HepG2 (cell line): ENCODE measurements around the gene FOCAD. TPM values are rescaled to one million over a fixed set of nuclear protein-coding genes. Genes with fewer than 3 reads are reported as not detected.

Experiments used
- BATF2 ChIP-seq: sonication (generic); formaldehyde crosslinking; IDR thresholded peaks from 2 replicates; pipeline ENCODE4 v1.8.0; 2022; ENCODE audit warnings: mild to moderate bottlenecking, missing genetic modification reagents, moderate library complexity
- DR1 ChIP-seq: sonication (generic); formaldehyde crosslinking; IDR thresholded peaks from 2 replicates; pipeline ENCODE4 v1.8.0; 2021; ENCODE audit warnings: mild to moderate bottlenecking, missing genetic modification reagents, inconsistent platforms
- ISL2 ChIP-seq: sonication (generic); formaldehyde crosslinking; IDR thresholded peaks from 2 replicates; pipeline ENCODE4 v1.5.0; 2020; ENCODE audit warnings: missing genetic modification reagents
- JDP2 ChIP-seq: sonication (generic); formaldehyde crosslinking; IDR thresholded peaks from 2 replicates; pipeline ENCODE4 v1.8.1; 2022; ENCODE audit warnings: missing genetic modification reagents, borderline replicate concordance
- MATR3 ChIP-seq: sonication (generic); formaldehyde crosslinking; IDR thresholded peaks from 2 replicates; pipeline ENCODE4 v1.4.0; 2020; ENCODE audit warnings: missing genetic modification reagents
- PCBP2 ChIP-seq: fragments of 200-400 bp; formaldehyde crosslinking; optimal IDR thresholded peaks from 2 replicates; pipeline ENCODE3; 2018; ENCODE audit warnings: low read length, low read depth; ENCODE audit not compliant: poor library complexity, severe bottlenecking
- RARA ChIP-seq: IDR thresholded peaks from 2 replicates; pipeline ENCODE4 v1.6.1; 2016; ENCODE audit warnings: missing genetic modification reagents, missing compliant biosample characterization
- ZNF136 ChIP-seq: sonication (generic); formaldehyde crosslinking; IDR thresholded peaks from 2 replicates; pipeline ENCODE4 v1.8.1; 2022; ENCODE audit warnings: low read depth, mild to moderate bottlenecking, moderate library complexity, missing genetic modification reagents
- ZNF292 ChIP-seq: sonication (generic); formaldehyde crosslinking; IDR thresholded peaks from 2 replicates; pipeline ENCODE4 v1.8.1; 2022; ENCODE audit warnings: mild to moderate bottlenecking, low read depth, missing genetic modification reagents, borderline replicate concordance
- ZNF329 ChIP-seq: sonication (generic); formaldehyde crosslinking; IDR thresholded peaks from 2 replicates; pipeline ENCODE4 v1.9.0; 2021; ENCODE audit warnings: low read depth, mild to moderate bottlenecking, missing genetic modification reagents
- ZZZ3 ChIP-seq: sonication (generic); formaldehyde crosslinking; IDR thresholded peaks from 2 replicates; pipeline ENCODE4 v1.4.0; 2020; ENCODE audit warnings: missing genetic modification reagents, mild to moderate bottlenecking, borderline replicate concordance
- polyA plus RNA-seq, 8 experiments: library from polyadenylated mRNA; depleted of rRNA in 3 of 8; stranded (reverse) in 7 of 8; unstranded in 1 of 8; fragments of >200 nt; fragmentation: Illumina TruSeq in 4 of 8; extraction: Trizol in 4 of 8; gene quantifications; 2 replicates each; pipeline versions ENCODE4 v1.2.1 to v1.2.3, GENCODE V29; 2011 to 2016; ENCODE audit warnings: low read depth in 4 of 8, missing spikeins in 1 of 8, mixed read lengths in 1 of 8; ENCODE audit not compliant: insufficient read depth in 1 of 8
- total RNA-seq, 5 experiments: library from RNA; depleted of rRNA; stranded (reverse); fragments of >200 nt; fragmentation: Illumina TruSeq; extraction: Trizol; gene quantifications; 2 replicates each; pipeline ENCODE4 v1.2.3, GENCODE V29; 2016; ENCODE audit warnings: low read depth in 1 of 5
- TF ChIP-seq, protein P1 (sequence below): sonication (generic); formaldehyde crosslinking; IDR thresholded peaks from 2 replicates; pipeline ENCODE4 v1.9.0; 2021; ENCODE audit warnings: mild to moderate bottlenecking, missing genetic modification reagents
- TF ChIP-seq, protein P2 (sequence below): sonication (generic); formaldehyde crosslinking; IDR thresholded peaks from 2 replicates; pipeline ENCODE4 v1.4.0; 2020; ENCODE audit warnings: mild to moderate bottlenecking, missing genetic modification reagents, borderline replicate concordance
- TF ChIP-seq, protein P3 (sequence below): sonication (generic); formaldehyde crosslinking; conservative IDR thresholded peaks from 2 replicates; pipeline ENCODE4 v1.4.0; 2020; ENCODE audit warnings: missing genetic modification reagents
- TF ChIP-seq, protein P4 (sequence below): sonication (generic); formaldehyde crosslinking; IDR thresholded peaks from 2 replicates; pipeline ENCODE4 v1.4.0; 2020; ENCODE audit warnings: missing genetic modification reagents, mild to moderate bottlenecking, borderline replicate concordance

FOCAD gene
- total and polyA plus RNA-seq, 2 of the 13 experiments (the other 11 are each of a cell fraction or from before 2014, with no cell fraction given), result 18.0 to 31.1 TPM

DNA sequence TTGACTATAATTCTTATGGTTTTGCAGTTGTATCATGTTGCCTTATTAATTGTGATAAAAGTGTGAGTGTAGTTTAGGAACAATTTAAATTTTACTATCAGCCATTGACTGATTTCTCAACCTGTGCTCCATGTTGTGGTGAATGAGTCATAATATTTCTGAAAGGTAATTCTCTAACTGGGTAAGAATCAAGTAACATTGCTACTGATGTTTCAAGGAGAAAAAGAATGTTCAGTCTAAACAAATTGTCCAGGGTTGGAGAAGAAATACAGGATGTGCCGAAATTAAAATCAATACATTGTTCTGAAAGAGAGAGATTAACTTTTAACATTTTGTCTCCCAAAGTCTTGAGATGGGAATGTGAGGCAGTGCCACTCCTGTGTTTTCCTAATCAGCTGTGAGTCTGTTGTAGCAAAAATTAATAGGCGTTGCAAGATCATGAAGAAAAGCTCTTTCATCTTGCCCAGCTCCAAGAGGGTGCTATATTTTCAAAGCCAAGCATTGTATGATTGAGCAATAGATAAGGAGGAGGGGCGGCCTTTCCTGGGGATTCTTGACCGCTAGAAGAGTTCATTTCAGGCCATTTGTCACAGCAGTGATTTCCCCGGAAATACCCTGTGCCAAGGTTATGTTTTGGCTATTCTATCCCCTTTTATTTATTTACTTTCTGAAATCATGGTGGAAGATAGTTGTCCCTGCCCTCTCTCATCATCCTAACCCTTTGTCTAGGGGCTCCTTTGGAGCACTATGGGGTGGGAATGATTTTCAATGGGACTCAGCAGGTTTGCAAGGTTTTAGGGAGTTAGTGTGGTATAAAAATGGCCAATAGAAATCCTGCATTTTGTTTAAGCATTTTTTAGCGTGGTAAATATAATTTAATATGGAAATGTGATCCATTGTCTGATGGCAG is 151.6 kb downstream of the FOCAD start (continued):
- TF ChIP-seq, protein P1, sequence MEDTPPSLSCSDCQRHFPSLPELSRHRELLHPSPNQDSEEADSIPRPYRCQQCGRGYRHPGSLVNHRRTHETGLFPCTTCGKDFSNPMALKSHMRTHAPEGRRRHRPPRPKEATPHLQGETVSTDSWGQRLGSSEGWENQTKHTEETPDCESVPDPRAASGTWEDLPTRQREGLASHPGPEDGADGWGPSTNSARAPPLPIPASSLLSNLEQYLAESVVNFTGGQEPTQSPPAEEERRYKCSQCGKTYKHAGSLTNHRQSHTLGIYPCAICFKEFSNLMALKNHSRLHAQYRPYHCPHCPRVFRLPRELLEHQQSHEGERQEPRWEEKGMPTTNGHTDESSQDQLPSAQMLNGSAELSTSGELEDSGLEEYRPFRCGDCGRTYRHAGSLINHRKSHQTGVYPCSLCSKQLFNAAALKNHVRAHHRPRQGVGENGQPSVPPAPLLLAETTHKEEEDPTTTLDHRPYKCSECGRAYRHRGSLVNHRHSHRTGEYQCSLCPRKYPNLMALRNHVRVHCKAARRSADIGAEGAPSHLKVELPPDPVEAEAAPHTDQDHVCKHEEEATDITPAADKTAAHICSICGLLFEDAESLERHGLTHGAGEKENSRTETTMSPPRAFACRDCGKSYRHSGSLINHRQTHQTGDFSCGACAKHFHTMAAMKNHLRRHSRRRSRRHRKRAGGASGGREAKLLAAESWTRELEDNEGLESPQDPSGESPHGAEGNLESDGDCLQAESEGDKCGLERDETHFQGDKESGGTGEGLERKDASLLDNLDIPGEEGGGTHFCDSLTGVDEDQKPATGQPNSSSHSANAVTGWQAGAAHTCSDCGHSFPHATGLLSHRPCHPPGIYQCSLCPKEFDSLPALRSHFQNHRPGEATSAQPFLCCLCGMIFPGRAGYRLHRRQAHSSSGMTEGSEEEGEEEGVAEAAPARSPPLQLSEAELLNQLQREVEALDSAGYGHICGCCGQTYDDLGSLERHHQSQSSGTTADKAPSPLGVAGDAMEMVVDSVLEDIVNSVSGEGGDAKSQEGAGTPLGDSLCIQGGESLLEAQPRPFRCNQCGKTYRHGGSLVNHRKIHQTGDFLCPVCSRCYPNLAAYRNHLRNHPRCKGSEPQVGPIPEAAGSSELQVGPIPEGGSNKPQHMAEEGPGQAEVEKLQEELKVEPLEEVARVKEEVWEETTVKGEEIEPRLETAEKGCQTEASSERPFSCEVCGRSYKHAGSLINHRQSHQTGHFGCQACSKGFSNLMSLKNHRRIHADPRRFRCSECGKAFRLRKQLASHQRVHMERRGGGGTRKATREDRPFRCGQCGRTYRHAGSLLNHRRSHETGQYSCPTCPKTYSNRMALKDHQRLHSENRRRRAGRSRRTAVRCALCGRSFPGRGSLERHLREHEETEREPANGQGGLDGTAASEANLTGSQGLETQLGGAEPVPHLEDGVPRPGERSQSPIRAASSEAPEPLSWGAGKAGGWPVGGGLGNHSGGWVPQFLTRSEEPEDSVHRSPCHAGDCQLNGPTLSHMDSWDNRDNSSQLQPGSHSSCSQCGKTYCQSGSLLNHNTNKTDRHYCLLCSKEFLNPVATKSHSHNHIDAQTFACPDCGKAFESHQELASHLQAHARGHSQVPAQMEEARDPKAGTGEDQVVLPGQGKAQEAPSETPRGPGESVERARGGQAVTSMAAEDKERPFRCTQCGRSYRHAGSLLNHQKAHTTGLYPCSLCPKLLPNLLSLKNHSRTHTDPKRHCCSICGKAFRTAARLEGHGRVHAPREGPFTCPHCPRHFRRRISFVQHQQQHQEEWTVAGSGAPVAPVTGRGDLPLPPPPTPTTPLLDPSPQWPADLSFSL (CRISPR knock-in tag), result no peak
- TF ChIP-seq ZNF329 (CRISPR knock-in tag) (no peak), ZZZ3 (CRISPR knock-in tag) (no peak), DR1 (CRISPR knock-in tag) (no peak), ZNF136 (CRISPR knock-in tag) (no peak), ISL2 (CRISPR knock-in tag) (peak; percentile 79), BATF2 (no peak), PCBP2 (no peak), RARA (CRISPR knock-in tag) (peak; percentile 91), JDP2 (CRISPR knock-in tag) (no peak), MATR3 (CRISPR knock-in tag) (no peak), ZNF292 (CRISPR knock-in tag) (no peak)
- TF ChIP-seq, protein P2, sequence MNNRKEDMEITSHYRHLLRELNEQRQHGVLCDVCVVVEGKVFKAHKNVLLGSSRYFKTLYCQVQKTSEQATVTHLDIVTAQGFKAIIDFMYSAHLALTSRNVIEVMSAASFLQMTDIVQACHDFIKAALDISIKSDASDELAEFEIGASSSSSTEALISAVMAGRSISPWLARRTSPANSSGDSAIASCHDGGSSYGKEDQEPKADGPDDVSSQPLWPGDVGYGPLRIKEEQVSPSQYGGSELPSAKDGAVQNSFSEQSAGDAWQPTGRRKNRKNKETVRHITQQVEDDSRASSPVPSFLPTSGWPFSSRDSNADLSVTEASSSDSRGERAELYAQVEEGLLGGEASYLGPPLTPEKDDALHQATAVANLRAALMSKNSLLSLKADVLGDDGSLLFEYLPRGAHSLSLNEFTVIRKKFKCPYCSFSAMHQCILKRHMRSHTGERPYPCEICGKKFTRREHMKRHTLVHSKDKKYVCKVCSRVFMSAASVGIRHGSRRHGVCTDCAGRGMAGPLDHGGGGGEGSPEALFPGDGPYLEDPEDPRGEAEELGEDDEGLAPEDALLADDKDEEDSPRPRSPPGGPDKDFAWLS (CRISPR knock-in tag), result no peak
- TF ChIP-seq, protein P3, sequence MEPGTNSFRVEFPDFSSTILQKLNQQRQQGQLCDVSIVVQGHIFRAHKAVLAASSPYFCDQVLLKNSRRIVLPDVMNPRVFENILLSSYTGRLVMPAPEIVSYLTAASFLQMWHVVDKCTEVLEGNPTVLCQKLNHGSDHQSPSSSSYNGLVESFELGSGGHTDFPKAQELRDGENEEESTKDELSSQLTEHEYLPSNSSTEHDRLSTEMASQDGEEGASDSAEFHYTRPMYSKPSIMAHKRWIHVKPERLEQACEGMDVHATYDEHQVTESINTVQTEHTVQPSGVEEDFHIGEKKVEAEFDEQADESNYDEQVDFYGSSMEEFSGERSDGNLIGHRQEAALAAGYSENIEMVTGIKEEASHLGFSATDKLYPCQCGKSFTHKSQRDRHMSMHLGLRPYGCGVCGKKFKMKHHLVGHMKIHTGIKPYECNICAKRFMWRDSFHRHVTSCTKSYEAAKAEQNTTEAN (CRISPR knock-in tag), result no peak
- TF ChIP-seq, protein P4, sequence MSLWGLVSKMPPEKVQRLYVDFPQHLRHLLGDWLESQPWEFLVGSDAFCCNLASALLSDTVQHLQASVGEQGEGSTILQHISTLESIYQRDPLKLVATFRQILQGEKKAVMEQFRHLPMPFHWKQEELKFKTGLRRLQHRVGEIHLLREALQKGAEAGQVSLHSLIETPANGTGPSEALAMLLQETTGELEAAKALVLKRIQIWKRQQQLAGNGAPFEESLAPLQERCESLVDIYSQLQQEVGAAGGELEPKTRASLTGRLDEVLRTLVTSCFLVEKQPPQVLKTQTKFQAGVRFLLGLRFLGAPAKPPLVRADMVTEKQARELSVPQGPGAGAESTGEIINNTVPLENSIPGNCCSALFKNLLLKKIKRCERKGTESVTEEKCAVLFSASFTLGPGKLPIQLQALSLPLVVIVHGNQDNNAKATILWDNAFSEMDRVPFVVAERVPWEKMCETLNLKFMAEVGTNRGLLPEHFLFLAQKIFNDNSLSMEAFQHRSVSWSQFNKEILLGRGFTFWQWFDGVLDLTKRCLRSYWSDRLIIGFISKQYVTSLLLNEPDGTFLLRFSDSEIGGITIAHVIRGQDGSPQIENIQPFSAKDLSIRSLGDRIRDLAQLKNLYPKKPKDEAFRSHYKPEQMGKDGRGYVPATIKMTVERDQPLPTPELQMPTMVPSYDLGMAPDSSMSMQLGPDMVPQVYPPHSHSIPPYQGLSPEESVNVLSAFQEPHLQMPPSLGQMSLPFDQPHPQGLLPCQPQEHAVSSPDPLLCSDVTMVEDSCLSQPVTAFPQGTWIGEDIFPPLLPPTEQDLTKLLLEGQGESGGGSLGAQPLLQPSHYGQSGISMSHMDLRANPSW (CRISPR knock-in tag), result no peak
